Thyroid gland (tissue), 4 donors: Measurements from ENCODE around the gene ADARB1.

Source experiments
- CTCF ChIP-seq, 6 experiments: fragments of 200-600 bp in 3 of 6; fragments of 450-650 bp in 3 of 6; sonication (generic) in 3 of 6; IDR thresholded peaks; one replicate each; pipeline ENCODE4 v1.5.1; 2016 to 2019; ENCODE audit warnings: antibody characterized with exemption in 6 of 6, mild to moderate bottlenecking in 2 of 6, inconsistent platforms in 1 of 6, moderate library complexity in 1 of 6
- POLR2A ChIP-seq, 2 donors: fragments of 450-650 bp; IDR thresholded peaks; one replicate each; pipeline ENCODE4 v1.6.1; 2017; ENCODE audit warnings: antibody characterized with exemption in 2 of 2, mild to moderate bottlenecking in 2 of 2, moderate library complexity in 1 of 2

DNA sequence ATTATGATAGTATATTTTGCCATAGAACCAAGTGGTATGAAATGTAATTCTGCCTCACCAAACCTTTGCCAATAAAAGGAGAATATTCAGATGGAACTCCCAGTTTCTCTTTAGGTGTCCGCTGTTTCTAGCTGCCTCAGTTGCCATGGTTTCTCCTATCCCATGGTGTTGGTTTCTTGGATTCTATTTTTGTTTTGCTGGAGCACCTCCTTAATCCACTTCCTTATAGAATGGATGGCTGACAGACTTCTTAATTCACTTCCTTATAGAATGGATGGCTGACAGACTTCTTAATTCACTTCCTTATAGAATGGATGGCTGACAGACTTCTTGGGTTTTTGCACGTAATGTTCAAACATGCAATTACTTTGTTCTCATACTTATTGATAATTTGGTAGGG, 43.7 kb downstream of the ADARB1 start:
- TF ChIP-seq CTCF (IDR thresholded peaks at IDR 0.05) = no peak
- TF ChIP-seq POLR2A (IDR thresholded peaks at IDR 0.05) = no peak
